ENCODE results near the gene CBX6.
A peak's percentile ranks its signal among the peaks of the same experiment; 100 is the strongest.

CBX6 gene

DNA sequence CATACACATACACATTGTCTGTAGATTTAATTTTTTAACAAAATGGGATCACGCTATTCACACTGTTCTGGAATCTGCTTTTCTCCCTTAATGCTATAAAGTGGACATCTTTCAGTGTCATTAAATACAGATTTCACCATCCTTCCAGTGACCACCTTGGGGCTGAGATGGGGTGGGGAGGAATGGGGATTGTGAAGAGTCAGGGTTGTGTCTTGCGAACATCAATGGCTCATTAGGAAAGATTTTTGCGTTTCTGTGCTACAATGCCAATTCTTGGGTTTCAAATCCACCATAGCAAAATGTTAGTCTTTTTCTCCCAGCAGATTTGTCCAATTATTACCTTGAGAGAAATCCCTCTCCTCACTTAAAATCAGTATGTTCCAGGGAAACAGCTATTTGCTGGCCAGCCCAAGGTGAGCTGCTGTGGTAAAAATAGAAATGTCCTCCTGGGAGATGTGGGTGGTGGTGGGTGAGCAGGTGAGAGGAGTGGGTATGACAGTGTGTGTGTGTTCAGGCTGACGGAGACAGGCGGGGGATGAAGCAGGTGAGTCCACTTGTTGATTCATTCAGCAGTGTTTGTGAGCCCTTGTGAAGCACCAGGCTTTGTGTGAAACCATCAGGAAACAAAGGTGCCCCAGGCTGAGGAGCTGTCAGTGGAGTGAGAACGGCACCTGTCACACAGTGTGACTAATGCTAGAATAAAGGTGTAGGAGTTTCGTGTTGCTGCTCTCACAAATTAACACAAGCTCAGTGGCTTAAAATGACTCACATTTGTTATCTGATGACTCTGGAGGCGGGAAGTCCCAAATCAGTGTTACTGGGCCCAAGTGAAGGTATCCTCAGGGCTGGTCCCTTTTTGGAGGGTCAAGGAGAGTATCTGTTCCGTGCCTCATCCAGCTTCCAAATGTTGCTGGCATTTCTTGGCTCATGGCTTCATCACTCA is 1.7 kb upstream of the CBX6 start:
- DNase-seq, result peak; percentile 85

GRCh38 chr22:38872831-38873248 is 824 bp upstream of the CBX6 start:
- no peak for DNase-seq

DNA sequence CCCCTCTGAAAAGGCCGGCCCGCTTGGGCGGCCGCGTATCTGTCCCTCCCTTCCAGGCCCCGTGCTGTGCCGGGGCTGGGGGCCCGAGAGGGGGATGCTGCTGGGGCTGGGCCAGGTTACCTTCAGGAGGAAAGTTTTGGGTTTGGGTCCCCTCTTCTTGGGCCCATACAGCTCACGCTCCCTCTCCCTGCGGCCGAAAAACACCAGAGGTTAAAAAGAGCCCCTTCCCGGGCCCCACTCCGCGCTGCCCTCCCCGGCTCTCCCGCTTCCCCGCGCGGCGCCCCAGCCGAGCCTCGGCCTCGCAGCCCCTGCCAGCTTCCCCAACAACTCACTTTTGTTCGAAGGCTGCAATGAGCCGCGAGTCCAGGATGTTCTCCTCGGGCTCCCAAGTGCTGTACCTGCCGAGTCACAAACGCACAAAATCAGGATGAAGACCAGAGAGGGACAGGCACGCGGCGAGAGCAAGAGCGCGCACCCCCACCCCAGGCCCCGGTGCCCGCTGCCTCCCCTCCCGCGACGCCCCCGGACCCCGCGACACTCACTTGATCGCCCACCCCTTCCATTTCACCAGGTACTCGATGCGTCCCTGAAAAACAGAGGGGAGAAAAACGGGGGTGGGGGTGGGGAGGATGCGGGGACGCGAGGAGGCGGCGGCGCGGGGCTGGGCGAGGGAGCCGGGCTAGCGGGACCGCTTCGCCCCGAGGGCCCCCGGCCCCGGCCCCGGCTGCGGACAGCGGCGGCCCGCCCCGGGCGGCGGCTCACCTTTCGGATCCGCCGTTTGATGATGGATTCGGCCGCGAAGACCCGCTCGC is 450 bp downstream of the CBX6 start:
- DNase-seq, result peak; percentile 25

DNA sequence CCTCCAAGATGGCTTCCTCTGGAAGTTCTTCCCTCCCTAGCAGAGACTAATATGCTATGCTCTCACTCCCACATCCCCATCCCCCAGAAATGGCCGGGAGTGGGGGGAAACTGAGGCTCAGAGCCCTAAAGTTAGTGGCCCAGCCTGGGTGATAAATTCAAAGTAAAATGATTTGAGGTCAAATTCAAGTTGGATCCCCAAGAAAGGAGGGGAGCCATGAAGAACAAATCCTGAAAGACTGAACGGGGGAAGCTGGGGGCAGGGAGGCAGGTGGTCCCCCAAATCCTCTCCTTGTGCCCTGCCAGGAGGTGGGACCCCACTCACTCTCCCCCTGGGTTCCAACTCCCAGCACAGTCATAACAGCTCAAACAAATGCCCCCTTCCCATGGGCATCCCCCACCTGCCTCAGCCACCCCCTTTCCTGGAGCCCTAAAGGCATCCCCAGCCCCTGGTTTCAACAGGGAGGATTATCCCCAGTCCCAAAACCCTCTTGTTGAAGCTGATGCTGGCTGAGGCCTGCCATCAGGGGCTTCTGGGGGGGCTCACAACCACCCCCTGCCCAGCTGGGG is 1.1 kb downstream of the CBX6 start:
- no peak for DNase-seq

GRCh38 chr22:38870312-38870741 is 1.7 kb downstream of the CBX6 start:
- peak; percentile 93 for DNase-seq

DNA sequence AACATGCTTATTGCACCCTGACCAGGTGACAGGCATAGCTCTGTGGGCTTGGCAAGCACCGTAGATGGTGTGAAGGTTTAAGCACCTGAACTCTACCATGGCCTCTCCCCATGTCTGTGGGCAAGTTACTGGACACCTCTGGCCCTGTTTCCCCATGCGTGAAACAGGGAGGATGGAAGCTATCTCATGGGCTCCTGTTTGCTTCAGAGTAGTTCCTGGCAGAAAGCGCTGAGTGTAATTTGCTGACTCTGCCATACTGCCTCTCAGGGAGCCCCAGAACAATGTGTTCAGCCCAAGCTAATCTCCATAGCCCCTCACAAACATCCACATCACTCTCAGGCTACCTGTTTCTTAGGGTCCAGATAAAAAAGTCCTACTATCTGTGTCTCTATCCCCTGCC is 2.4 kb downstream of the CBX6 start:
- no peak for DNase-seq

DNA sequence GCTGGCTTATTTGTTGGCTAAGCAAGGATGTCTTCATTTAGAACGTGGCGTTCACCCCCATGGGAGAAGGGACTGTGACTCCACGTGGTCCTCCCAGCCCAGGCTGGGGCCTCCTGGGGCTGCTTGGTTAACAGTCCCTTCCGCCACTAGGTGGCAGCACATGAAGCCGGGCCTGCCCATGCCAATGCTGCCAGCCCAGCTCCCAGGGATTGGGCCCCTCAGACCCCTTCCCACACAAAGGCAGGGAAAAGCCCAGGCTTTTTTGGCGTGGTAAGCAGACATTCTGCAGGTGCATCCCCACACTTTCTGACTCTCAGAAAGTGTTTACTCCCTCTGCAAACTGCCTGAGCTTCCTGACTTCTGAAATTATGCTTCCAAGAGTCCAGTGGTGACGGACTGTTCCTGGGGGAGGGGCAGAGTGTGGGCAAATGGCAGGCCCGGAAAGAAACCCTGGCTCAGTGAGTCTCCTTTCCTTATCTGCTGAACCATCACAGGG is 3.1 kb downstream of the CBX6 start:
- DNase-seq, result peak; percentile 93

DNA sequence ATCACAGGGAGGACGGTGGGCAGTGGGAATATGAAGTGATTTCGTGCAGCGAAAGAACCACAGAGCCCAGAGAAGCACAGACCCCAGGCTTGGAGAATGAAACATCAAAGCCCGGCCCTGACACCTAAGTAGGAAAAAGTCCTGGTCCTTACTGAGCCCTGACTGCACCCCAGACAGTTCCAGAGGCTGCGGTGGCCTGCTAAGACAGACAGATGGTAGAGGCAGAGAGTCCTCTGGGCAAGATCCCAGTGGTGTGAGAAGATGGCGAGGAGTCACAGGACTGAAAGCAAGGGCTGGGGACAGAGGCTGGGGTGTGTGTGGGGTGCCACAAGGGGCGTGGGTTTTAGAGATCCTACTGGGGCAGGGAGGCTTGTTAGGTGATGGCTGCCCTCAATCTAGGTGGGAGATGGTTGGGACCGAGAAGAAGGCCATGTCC is 3.7 kb downstream of the CBX6 start:
- no peak for DNase-seq

DNA sequence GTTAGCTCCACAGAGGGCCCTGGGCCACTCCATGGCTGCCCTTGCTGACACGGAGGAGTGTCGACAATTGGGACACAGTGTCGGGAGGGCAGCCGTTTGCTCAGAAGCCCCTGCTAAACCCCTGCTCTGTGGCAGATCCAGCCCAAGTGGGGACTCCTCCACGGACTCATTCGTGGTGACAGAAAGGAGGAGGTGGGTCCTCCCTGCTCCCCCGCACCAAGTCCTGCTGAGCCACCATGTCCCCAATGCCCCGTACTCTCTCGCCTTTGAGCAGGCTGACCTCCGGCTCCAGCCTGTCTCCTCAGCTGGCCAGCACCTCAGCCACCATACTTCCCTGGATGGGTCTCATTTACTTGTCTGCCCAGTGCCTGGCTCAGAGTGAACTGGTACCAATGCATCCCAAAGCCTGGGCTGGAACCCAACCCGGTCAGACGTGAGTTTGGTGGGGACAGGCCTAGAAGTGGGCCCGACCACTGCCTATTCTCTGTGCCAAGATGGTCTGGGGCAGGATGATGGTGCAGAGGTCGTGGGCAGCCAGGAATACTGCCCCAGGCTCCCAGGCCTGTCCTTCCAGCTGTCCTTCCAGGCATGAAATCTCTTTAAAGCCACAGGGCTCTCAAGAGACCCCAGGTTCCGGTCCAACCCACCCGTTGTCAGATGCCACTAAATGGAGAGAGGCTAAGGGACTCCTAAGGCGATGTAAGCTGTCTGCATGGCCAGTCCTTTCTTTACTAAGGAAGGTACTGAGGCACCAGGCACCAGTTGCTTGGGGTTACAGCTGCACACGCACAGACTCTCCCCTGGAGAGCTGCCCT is 4.3 kb downstream of the CBX6 start:
- no peak for DNase-seq

GRCh38 chr22:38867124-38867455 is 4.9 kb downstream of the CBX6 start:
- DNase-seq, result no peak

DNA sequence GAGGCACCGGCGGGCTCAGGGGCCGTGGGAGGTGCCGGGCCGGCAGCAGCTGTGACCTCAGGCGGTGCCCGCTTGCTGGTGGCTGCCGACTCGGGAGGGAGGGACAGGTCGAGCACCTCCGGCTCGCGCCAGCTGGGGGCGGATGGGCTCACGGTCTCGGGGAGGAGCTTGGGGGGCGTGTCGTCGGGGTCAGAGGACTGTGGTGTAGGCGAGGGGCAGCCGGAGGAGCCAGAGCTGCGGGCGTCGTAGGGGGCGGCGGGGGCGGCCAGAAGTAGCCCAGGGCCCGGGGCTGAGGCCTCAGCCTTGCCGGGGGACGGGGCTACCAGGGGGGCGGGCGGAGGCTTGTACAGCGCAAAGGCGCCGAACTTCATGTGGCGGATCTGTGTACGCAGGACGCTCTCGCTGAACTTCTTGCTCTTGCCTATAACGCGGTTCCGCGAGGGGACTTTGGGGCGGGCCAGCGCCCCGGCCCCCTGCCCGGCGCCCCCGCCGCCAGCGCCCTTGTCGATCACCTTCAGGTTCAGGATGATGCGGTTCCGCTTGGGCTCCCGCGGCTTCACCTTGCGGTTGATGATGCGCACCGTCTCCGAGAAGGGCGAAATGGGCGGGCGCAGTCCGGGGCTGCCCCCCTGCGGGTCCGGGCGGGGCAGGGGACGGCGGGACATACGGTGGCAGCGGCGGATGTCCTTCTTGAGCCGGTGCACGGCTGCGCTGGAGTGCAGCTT is 5.5 kb downstream of the CBX6 start:
- no peak for DNase-seq

GRCh38 chr22:38866024-38866398 is 6.0 kb downstream of the CBX6 start:
- DNase-seq, result no peak

DNA sequence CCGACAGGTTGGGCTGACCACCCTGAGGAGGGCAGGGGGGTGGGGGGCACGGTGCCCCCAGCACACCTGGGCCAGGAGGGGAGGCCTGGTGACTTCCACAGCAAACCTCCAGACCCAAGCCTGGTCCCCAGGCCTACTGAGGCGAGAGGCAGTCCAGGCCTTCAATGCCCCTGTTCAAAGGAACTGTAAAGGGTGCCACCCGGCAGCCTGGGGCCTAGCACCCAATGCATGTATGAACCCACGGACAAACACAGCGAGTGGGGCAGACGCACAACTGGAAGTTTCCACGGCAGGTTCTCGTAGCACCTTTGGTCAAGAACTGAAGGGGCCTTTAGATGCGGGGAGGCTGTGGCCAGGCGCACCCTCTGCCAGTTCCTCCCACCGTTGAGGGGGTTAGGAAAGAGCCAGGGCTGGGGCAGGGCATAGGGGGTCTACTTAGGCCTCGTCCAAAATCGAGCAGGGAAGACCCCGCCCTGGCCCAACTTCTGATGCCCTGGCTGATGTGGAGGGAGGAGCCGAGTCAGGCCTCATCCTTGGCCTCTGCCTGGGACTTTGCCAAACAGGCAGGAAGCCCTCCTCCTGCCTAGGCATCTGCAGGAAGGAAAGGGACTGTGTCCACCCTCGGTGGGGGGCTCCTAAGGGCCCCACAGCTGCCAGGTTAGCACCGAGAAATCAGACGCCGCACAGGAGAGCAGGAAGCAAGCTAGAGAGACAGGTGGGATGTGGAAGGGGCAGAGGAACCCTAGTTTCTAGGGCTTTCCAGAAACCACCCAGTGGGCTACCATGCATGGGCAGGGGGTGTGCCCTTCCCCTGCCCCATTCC is 6.6 kb downstream of the CBX6 start:
- no peak for DNase-seq

- no peak for DNase-seq
These were observed 7.4 kb downstream of the CBX6 start for GRCh38 chr22:38864361-38865191.

GRCh38 chr22:38863531-38864131 is 8.4 kb downstream of the CBX6 start:
- no peak for DNase-seq

- DNase-seq, result no peak
These were observed 9.4 kb downstream of the CBX6 start for GRCh38 chr22:38862375-38863329.

DNA sequence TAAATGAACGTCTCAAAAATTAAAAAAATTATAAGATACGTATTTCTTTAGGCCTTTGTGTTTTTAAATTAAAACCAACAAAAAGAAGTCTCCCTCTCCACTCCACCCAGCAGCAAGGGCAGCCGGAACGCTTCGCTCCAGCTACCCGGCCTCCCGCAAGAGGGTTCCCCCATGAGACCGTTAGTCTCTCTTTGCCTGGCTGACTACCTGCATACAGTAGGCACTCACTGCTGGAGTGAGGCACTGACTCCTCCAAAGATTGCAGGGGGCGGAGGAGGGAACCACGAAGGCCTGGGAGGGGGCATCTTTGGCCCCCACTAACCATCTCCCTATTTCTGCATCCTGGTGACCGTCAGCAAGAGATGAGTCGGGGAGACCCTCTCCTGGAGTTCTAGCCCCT is 10.1 kb downstream of the CBX6 start:
- DNase-seq, result no peak

DNA sequence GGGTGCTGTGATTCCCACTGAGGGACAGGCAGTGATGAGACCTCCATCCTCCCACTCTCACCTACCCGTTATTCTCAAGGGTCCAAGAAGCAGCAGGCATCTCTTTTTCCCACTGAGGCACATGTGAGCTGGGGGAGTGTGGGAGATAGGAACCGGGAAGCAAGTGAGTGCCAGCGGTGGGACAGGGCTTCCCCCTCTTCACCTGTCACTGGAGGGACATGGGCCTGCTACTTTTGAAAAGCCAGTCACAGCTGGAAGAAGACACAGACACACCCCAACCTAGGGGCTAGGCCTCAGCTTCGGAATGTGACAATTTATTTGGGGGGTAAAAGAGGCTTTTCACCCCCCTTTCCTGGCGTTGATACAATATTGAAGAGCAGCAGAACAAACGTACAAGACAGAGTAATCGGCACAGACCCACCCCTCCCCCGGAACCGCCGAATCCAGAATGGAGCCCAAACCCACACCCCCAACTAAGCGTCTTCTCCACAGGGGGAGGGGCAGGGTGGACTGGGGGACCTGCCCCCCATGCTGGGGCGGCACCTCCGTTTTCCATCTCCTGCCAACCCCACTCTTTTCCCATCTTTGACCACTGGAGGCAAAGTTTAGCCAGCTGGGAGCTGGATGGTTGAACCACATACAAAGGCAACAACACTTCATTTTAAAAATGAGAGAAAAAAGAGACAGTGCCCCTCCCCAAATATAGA is 10.7 kb downstream of the CBX6 start:
- no peak for DNase-seq
